Transverse colon (tissue), 4 donors: Measurements from ENCODE around the gene ARL15. TPM values are rescaled to one million over a fixed set of nuclear protein-coding genes. Genes with fewer than 3 reads are reported as not detected.

Experiments used
- DNase-seq: peaks from one replicate; pipeline ENCODE4 v3.0.0-alpha.2; 2019
- H3K27ac ChIP-seq, 4 donors: fragments of 200-600 bp; sonication (generic); 2 replicates each; pipeline ENCODE4 v1.5.1; 2016 to 2018; ENCODE audit warnings: inconsistent platforms in 4 of 4
- H3K27me3 ChIP-seq: fragments of 200-600 bp; sonication (generic); 2 replicates; pipeline ENCODE4 v1.5.1; 2017; ENCODE audit warnings: inconsistent platforms
- H3K36me3 ChIP-seq, 4 donors: fragments of 200-600 bp; sonication (generic); 2 replicates each; pipeline ENCODE4 v1.5.1; 2017 to 2019; ENCODE audit warnings: inconsistent platforms in 4 of 4
- H3K4me1 ChIP-seq, 4 donors: fragments of 200-600 bp; sonication (generic); 2 replicates each; pipeline ENCODE4 v1.5.1; 2017 to 2020; ENCODE audit warnings: inconsistent platforms in 4 of 4
- H3K4me3 ChIP-seq, 4 donors: fragments of 200-600 bp; sonication (generic); 1 replicate in 1 of 4; 2 replicates in 3 of 4; pipeline versions ENCODE4 v1.5.1 to v1.6.1; 2017 to 2019; ENCODE audit warnings: inconsistent platforms in 4 of 4
- H3K9me3 ChIP-seq, 2 donors: fragments of 200-600 bp; sonication (generic); 2 replicates each; pipeline ENCODE4 v1.5.1; 2017 to 2019; ENCODE audit warnings: inconsistent platforms in 2 of 2
- EP300 ChIP-seq: sonication (generic); formaldehyde crosslinking; IDR thresholded peaks from one replicate; pipeline ENCODE4 v1.6.1; 2017; ENCODE audit warnings: antibody characterized with exemption, low read depth
- POLR2A ChIP-seq: fragments of 450-650 bp; IDR thresholded peaks from one replicate; pipeline ENCODE4 v1.6.1; 2016; ENCODE audit warnings: antibody characterized with exemption, mild to moderate bottlenecking, moderate library complexity
- POLR2AphosphoS5 ChIP-seq, 3 donors: sonication (generic); formaldehyde crosslinking; IDR thresholded peaks; one replicate each; pipeline ENCODE4 v1.6.1; 2016; ENCODE audit warnings: antibody characterized with exemption in 3 of 3
- WGBS, 2 donors: methylation state at CpG; one replicate each; pipeline ENCODE4 v1.1.5; 2018; ENCODE audit warnings: low coverage in 1 of 2; 5-methylcytosine and 5-hydroxymethylcytosine counted together
- in situ Hi-C, 4 donors: fragments of 200-750 bp; cut with MboI; loops; one replicate each; pipeline versions ENCODE4 v1.15.0 to v1.15.1; 2017; ENCODE audit warnings: low sequenced_read_pairs in 3 of 4, low pct_ligation_motif_present in 1 of 4, low pct_unique_long_range_greater_than_20kb in 1 of 4
- intact Hi-C: fragments of 100-400 bp; cut with DNase I; formaldehyde crosslinking; loops from one replicate; pipeline ENCODE4 v1.15.1; 2023; ENCODE audit warnings: low total_unique reads
- total RNA-seq, 4 donors: library from RNA; depleted of rRNA; stranded (reverse); fragments of >200 nt; gene quantifications; one replicate each; pipeline ENCODE4 v1.1.0, GENCODE V29; 2016
- TF ChIP-seq, protein P1 (sequence below), 5 experiments: fragments of 200-600 bp in 3 of 5; fragments of 450-650 bp in 2 of 5; sonication (generic) in 3 of 5; IDR thresholded peaks; 1 replicate in 2 of 5; 2 replicates in 3 of 5; pipeline ENCODE4 v1.5.1; 2016 to 2017; ENCODE audit warnings: antibody characterized with exemption in 5 of 5, inconsistent platforms in 3 of 5, mild to moderate bottlenecking in 2 of 5, moderate library complexity in 1 of 5

ARL15 gene
- total RNA-seq, 4 donors from 2014 or later = 9.0 to 57.1 (median 27.7) TPM

DNA sequence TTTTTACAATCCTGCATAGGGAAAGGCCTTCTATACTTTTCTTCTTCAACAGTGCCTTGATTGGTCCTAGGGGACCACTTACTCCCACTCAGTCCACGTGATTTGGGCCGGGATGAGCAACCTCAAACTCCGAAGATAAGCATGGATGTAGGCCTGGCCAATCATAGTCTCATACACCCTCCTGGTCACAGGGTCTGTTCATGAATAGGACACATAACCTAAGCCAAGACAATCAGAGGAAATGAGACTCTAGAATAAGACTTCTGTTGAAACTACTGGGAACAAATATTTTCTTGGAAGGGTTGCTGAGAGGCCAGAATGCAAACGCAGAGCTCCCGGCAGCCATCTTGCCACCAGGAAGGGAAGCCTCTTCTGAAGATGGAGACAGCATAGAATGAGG, 68.1 kb downstream of the ARL15 start:
- in situ Hi-C loops = loop anchor here in 3 of 4 donors (10.0 to 25.0 kb wide), 3 partner anchors 173 to 1080 kb away; partner anchors contain the start of gene FST (in 1 of the 3)
- Histone ChIP-seq H3K4me1 (no peaks in the 10 kb centered on the region), H3K36me3 (no peaks in the 10 kb centered on the region), H3K27ac (no peak overlapping the region), H3K4me3 (no peak overlapping the region), H3K9me3 (no peaks in the 10 kb centered on the region), H3K27me3 (no peaks in the 10 kb centered on the region)
- TF ChIP-seq, protein P1, sequence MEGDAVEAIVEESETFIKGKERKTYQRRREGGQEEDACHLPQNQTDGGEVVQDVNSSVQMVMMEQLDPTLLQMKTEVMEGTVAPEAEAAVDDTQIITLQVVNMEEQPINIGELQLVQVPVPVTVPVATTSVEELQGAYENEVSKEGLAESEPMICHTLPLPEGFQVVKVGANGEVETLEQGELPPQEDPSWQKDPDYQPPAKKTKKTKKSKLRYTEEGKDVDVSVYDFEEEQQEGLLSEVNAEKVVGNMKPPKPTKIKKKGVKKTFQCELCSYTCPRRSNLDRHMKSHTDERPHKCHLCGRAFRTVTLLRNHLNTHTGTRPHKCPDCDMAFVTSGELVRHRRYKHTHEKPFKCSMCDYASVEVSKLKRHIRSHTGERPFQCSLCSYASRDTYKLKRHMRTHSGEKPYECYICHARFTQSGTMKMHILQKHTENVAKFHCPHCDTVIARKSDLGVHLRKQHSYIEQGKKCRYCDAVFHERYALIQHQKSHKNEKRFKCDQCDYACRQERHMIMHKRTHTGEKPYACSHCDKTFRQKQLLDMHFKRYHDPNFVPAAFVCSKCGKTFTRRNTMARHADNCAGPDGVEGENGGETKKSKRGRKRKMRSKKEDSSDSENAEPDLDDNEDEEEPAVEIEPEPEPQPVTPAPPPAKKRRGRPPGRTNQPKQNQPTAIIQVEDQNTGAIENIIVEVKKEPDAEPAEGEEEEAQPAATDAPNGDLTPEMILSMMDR (IDR thresholded peaks at IDR 0.05) = no peak
- no peak for TF ChIP-seq POLR2A
- no peak for TF ChIP-seq POLR2AphosphoS5 (IDR thresholded peaks at IDR 0.05)
- no peak for TF ChIP-seq EP300
- DNase-seq = no peak
- intact Hi-C loops = loop anchor here (10.0 kb wide), 1 partner anchor 183 kb away; no protein-coding TSS in a partner anchor
- WGBS, 2 donors = 90% methylated on average over 5 of the region's 5 CpGs

- intact Hi-C loops = loop anchor here (10.0 kb wide), 1 partner anchor 1060 kb away; no protein-coding TSS in a partner anchor
- DNase-seq = no peak
These were observed 76.0 kb downstream of the ARL15 start for GRCh38 chr5:54234304-54234933.

DNA sequence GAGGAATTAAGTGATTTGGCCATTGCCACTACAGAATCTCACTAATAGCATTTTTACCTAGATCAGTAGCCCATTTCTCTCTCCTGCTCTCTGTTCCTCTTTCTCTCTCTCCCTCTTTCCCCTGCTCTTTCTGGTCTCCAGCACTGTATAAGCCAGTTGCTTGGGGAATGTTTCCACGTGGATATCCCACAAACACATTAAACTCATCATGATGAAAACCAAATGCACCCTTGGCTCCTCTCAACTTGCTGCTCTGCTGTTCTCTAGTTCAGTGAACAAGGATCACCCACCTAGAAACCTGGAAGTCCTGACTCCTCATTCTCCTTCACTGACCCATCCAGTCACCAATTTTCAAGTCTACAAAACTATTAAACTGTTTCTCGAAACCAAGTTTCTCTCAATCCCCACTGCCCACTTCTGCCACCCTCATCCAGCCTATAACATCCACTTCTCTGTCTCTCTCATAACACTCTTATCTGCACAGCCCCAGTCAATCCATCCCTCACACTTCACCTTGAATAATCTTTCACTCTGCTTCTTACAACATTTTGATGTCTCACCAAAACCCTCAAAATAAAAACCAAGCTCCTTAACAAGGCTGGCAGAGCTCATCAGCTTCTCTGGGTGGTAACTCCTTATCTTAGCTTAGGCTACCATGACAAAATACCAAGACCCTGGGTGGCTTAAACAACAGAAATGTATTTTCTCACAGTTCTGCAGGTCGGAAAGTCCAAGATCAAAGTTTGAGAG, 79.3 kb downstream of the ARL15 start:
- Histone ChIP-seq H3K27ac (no peak overlapping the region), H3K4me1 (peaks cover 0 to 11% (median 0%) of the 10 kb centered on the region in 4 donors), H3K36me3 (no peaks in the 10 kb centered on the region), H3K27me3 (no peaks in the 10 kb centered on the region), H3K9me3 (no peaks in the 10 kb centered on the region), H3K4me3 (no peak overlapping the region)
- 52 to 66% methylated on average over 3 of the region's 3 CpGs for WGBS, 2 donors
- in situ Hi-C loops (loop anchor here in 3 of 4 donors (25.0 kb wide), 2 partner anchors 744 to 1069 kb away; partner anchors contain the start of gene FST (in 1 of the 3)), intact Hi-C loops (loop anchor here (10.0 kb wide), 1 partner anchor 1056 kb away; no protein-coding TSS in a partner anchor)
- DNase-seq = no peak
- TF ChIP-seq POLR2AphosphoS5 (IDR thresholded peaks at IDR 0.05) (peak in 1 of 3 donors; percentile 14), EP300 (no peak), POLR2A (no peak)
- TF ChIP-seq, protein P1 (IDR thresholded peaks at IDR 0.05) = no peak

More at GRCh38 chr5:54234304-54234933, 76.0 kb downstream of the ARL15 start:
- Histone ChIP-seq H3K9me3 (no peaks in the 10 kb centered on the region), H3K36me3 (no peaks in the 10 kb centered on the region), H3K4me3 (no peak overlapping the region), H3K27ac (no peak overlapping the region), H3K4me1 (peaks cover 0 to 5% (median 0%) of the 10 kb centered on the region in 4 donors), H3K27me3 (no peaks in the 10 kb centered on the region)
- 40 to 51% methylated on average over 2 of the region's 2 CpGs for WGBS, 2 donors
- TF ChIP-seq, protein P1 (IDR thresholded peaks at IDR 0.05) = peak; percentile 37 to 54 (median 49)
- no peak for TF ChIP-seq POLR2AphosphoS5 (IDR thresholded peaks at IDR 0.05)
- in situ Hi-C loops = loop anchor here in 3 of 4 donors (25.0 kb wide), 2 partner anchors 747 to 1072 kb away; partner anchors contain the start of gene FST (in 1 of the 3)
